GM10266 (cell line): Measurements from ENCODE around the gene TRIM8.

Experiments
- DNase-seq: peaks from one replicate; pipeline ENCODE4 v3.0.0; 2012; ENCODE audit errors: extremely low spot score
- TF ChIP-seq, protein P1 (sequence below): IDR thresholded peaks from 2 replicates; pipeline ENCODE4 v1.5.1; 2012; ENCODE audit warnings: mild to moderate bottlenecking, low read depth; ENCODE audit not compliant: control insufficient read depth, insufficient read depth; ENCODE audit errors: missing control alignments

TRIM8 gene

GRCh38 chr10:102650655-102651454 lies 6.6 kb downstream of the TRIM8 start:
- DNase-seq = no peak

DNA sequence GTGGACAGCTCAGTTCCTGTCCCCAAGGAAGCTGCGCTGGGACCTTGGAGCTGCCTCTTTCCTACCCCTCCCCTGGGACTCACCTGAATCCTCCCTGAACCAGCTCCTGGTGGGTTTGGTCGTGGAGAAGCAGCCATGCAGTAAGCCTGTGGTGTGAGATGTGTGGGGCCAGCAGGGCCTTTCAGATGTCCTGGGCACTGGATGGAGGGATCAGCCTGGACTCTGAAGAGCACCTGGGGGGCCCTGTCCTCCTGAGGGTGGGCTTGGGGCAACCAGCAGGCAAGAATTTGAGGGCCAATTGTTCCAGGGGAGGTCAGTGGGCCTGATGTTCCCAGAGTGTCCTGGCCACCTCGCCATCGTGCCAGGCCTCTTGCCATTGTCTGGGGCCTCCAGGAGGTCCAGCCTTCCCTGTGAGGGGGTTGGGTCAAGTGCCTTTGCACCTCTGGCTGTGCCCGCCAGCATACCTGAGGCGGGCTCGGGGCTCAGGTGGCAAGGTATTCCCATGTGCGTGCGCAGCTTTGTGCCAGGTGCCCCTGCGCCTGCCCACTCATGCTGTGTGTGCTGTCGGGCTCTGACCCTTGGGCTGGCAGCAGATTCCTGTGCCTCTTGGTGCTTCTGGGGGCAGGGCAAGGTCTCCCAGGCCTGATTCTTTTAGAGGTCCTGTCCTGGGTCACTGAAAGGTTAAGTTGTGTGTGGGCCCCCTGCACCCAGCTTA lies 7.3 kb downstream of the TRIM8 start:
- TF ChIP-seq, protein P1, sequence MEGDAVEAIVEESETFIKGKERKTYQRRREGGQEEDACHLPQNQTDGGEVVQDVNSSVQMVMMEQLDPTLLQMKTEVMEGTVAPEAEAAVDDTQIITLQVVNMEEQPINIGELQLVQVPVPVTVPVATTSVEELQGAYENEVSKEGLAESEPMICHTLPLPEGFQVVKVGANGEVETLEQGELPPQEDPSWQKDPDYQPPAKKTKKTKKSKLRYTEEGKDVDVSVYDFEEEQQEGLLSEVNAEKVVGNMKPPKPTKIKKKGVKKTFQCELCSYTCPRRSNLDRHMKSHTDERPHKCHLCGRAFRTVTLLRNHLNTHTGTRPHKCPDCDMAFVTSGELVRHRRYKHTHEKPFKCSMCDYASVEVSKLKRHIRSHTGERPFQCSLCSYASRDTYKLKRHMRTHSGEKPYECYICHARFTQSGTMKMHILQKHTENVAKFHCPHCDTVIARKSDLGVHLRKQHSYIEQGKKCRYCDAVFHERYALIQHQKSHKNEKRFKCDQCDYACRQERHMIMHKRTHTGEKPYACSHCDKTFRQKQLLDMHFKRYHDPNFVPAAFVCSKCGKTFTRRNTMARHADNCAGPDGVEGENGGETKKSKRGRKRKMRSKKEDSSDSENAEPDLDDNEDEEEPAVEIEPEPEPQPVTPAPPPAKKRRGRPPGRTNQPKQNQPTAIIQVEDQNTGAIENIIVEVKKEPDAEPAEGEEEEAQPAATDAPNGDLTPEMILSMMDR = no peak
- DNase-seq = no peak

More at GRCh38 chr10:102650655-102651454, 6.6 kb downstream of the TRIM8 start:
- TF ChIP-seq, protein P1 = no peak

- TF ChIP-seq, protein P1 = no peak
- DNase-seq = peak; percentile 78
These were observed 8.1 kb downstream of the TRIM8 start for GRCh38 chr10:102652170-102652916.

DNA sequence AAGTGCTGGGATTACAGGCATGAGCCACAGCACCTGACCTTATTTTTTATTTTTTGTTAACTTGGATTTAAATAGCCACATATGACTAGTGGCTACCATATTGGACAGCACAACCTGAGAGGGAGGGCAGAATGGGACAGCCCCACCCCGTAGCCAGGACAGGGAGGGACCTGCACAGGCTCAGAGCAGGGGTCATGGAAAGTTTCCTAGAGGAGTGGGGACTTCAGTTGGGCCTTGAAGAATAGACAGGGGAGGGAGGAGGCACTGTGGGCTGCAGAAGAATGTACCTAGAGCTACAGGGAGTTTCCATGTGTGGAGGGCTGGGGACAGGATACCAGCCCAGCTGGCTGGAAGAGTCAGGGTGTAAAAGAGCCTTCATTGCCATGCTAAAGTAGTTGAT lies 8.8 kb downstream of the TRIM8 start:
- no peak for DNase-seq
- TF ChIP-seq, protein P1 = no peak

DNA sequence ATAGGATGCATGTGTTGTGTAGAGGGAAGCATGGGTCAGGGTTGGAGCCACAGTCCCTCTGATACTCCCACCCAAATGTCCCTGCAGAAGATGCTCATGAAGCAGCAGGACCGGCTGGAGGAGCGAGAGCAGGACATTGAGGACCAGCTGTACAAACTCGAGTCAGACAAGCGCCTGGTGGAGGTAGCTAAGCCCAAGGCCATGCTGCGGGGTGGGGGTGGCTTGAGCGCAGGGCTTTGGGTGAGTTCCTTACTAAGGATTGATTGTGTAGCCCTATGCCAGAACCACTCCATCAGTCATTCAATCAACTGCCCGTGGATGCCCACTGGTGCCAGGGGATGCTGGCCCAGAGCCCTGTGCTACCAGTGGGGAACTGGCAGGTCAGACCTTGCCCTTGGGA lies 10.3 kb downstream of the TRIM8 start:
- TF ChIP-seq, protein P1 = no peak
- no peak for DNase-seq

GRCh38 chr10:102654969-102655368 lies 10.7 kb downstream of the TRIM8 start:
- DNase-seq = no peak
- TF ChIP-seq, protein P1 = no peak
